Measurements from ENCODE around the gene RABGAP1L. TPM values are rescaled to one million over a fixed set of nuclear protein-coding genes. Genes with fewer than 3 reads are reported as not detected.

RABGAP1L gene
- total RNA-seq, 1 donor from 2014 or later = 46.0 TPM

- no peaks in the 10 kb centered on the region for H3K9me3 Mint-ChIP-seq
- H2AFZ ChIP-seq (replicated peaks) = no peak overlapping the region
- no peak overlapping the region for H3K4me3 Mint-ChIP-seq
- H3K4me2 ChIP-seq = peak overlapping the region; percentile 7
- peak overlapping the region; percentile 44 for H3K27ac Mint-ChIP-seq
- H3F3A ChIP-seq (ENCODE audit: low read depth) = peaks cover 23% of the 10 kb centered on the region
- H3K27me3 ChIP-seq = no peaks in the 10 kb centered on the region
- no peak overlapping the region for H3K9ac ChIP-seq
- peaks cover 46% of the 10 kb centered on the region for H3K4me1 ChIP-seq
- H3K9me3 ChIP-seq (ENCODE audit: low read depth) = peaks cover 6% of the 10 kb centered on the region
- no peak for DNase-seq (ENCODE audit: low spot score)
- no peak overlapping the region for H3K4me3 ChIP-seq
- H3K36me3 Mint-ChIP-seq = peaks cover 2% of the 10 kb centered on the region
- H3K79me2 ChIP-seq (ENCODE audit: low read depth) = peaks cover 37% of the 10 kb centered on the region
- no peaks in the 10 kb centered on the region for H3K36me3 ChIP-seq
- peaks cover 29% of the 10 kb centered on the region for H3K4me1 Mint-ChIP-seq
- H3K27ac ChIP-seq = peak overlapping the region; percentile 80
- no peak for TF ChIP-seq CTCF (IDR thresholded peaks at IDR 0.05)
- no peak for TF ChIP-seq EZH2phosphoT487 (IDR thresholded peaks at IDR 0.05)
- TF ChIP-seq EZH2 (IDR thresholded peaks at IDR 0.05) = no peak
- H3K27me3 Mint-ChIP-seq (ENCODE audit: insufficient read depth, low read depth) = no peaks in the 10 kb centered on the region
- no peaks in the 10 kb centered on the region for H4K20me1 ChIP-seq (ENCODE audit: low read depth)
These were observed 769.2 kb downstream of the RABGAP1L start for GRCh38 chr1:174928541-174928940.

- Histone ChIP-seq H3K36me3 (no peaks in the 10 kb centered on the region), H3K4me1 (peaks cover 46% of the 10 kb centered on the region), H4K20me1 (ENCODE audit: low read depth) (no peaks in the 10 kb centered on the region), H3K79me2 (ENCODE audit: low read depth) (peaks cover 45% of the 10 kb centered on the region), H3K27me3 (no peaks in the 10 kb centered on the region), H3K27ac (peak overlapping the region; percentile 74), H3K4me2 (peak overlapping the region; percentile 73), H3K9ac (no peak overlapping the region), H3K9me3 (ENCODE audit: low read depth) (peaks cover 1% of the 10 kb centered on the region), H2AFZ (replicated peaks) (no peak overlapping the region), H3K4me3 (peak overlapping the region; percentile 7), H3F3A (ENCODE audit: low read depth) (peaks cover 23% of the 10 kb centered on the region)
- TF ChIP-seq CTCF (IDR thresholded peaks at IDR 0.05) = no peak
- TF ChIP-seq EZH2phosphoT487 (IDR thresholded peaks at IDR 0.05) = peak; percentile 59
- H3K27me3 Mint-ChIP-seq (ENCODE audit: insufficient read depth, low read depth) = no peaks in the 10 kb centered on the region
- H3K4me1 Mint-ChIP-seq = peaks cover 29% of the 10 kb centered on the region
- no peaks in the 10 kb centered on the region for H3K9me3 Mint-ChIP-seq
- DNase-seq (ENCODE audit: low spot score) = peak; percentile 73
- no peak overlapping the region for H3K4me3 Mint-ChIP-seq
- peak overlapping the region; percentile 96 for H3K27ac Mint-ChIP-seq
- no peaks in the 10 kb centered on the region for H3K36me3 Mint-ChIP-seq
These were observed 771.9 kb downstream of the RABGAP1L start for GRCh38 chr1:174931214-174931613.

DNA sequence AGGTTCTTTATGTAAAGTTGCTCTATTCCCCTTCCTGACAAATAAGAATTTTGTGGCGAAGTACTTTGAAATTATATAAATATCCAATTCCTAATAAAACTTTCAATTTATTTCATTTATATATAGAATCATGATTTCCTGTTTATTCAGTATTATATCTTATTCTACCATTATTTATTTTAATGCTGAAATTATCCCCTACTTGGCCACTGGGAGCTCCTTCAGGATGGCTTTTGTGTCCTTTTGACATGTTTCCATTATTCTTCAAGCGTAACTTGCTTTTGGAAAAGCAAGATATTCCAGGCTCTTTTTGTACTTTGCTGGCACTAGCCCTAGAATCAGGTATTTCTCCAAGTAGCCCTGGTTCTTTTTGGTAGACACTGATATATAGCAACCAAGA is 773.3 kb downstream of the RABGAP1L start:
- Histone ChIP-seq H3K27ac (no peak overlapping the region), H3K4me1 (peaks cover 44% of the 10 kb centered on the region), H2AFZ (replicated peaks) (no peak overlapping the region), H3K4me2 (no peak overlapping the region), H3F3A (ENCODE audit: low read depth) (peaks cover 20% of the 10 kb centered on the region), H3K9ac (no peak overlapping the region), H3K79me2 (ENCODE audit: low read depth) (peaks cover 41% of the 10 kb centered on the region), H3K36me3 (no peaks in the 10 kb centered on the region), H4K20me1 (ENCODE audit: low read depth) (no peaks in the 10 kb centered on the region), H3K9me3 (ENCODE audit: low read depth) (no peaks in the 10 kb centered on the region), H3K27me3 (no peaks in the 10 kb centered on the region), H3K4me3 (no peak overlapping the region)
- Mint-ChIP-seq H3K4me1 (peaks cover 29% of the 10 kb centered on the region), H3K9me3 (no peaks in the 10 kb centered on the region), H3K27me3 (ENCODE audit: insufficient read depth, low read depth) (no peaks in the 10 kb centered on the region), H3K4me3 (no peak overlapping the region), H3K27ac (no peak overlapping the region), H3K36me3 (no peaks in the 10 kb centered on the region)
- DNase-seq (ENCODE audit: low spot score) = no peak
- TF ChIP-seq EZH2 (IDR thresholded peaks at IDR 0.05) (no peak), EZH2phosphoT487 (IDR thresholded peaks at IDR 0.05) (no peak), CTCF (IDR thresholded peaks at IDR 0.05) (peak; percentile 24)
